Dendritic cell treated with granulocyte-macrophage colony-stimulating factor and Interleukin-4, amounts not matched to agents 40 ng/mL and 50 ng/mL, for 4 days (primary cell): ENCODE measurements around the gene DTNBP1.

Experiments
- H3K27ac Mint-ChIP-seq: one replicate; pipeline ENCODE4 v1.8.0; 2022; ENCODE audit warnings: mild to moderate bottlenecking, mixed read lengths
- H3K27me3 Mint-ChIP-seq: one replicate; pipeline ENCODE4 v1.8.0; 2022; ENCODE audit warnings: mild to moderate bottlenecking, mixed read lengths
- H3K36me3 Mint-ChIP-seq: one replicate; pipeline ENCODE4 v1.8.0; 2022; ENCODE audit warnings: low read depth, mixed read lengths
- H3K4me1 Mint-ChIP-seq: one replicate; pipeline ENCODE4 v1.8.0; 2022; ENCODE audit warnings: low read depth, mixed read lengths
- H3K4me3 Mint-ChIP-seq: one replicate; pipeline ENCODE4 v1.8.0; 2022; ENCODE audit warnings: mild to moderate bottlenecking, moderate library complexity, mixed read lengths
- H3K9me3 Mint-ChIP-seq: one replicate; pipeline ENCODE4 v1.8.0; 2022; ENCODE audit warnings: mixed read lengths
- intact Hi-C: fragments of 100-400 bp; cut with micrococcal nuclease; formaldehyde crosslinking; loops from one replicate; pipeline ENCODE4 v1.15.0; 2022

The DTNBP1 gene

GRCh38 chr6:15662326-15663129 is at the start of gene DTNBP1:
Gene DTNBP1 (minus strand): TSS chr6:15663028. CDS start chr6:15662869, 159 bp downstream.
- Mint-ChIP-seq H3K4me3 (peak within 1 kb of the TSS; percentile 81), H3K27ac (peak within 1 kb of the TSS; percentile 57), H3K4me1 (peaks cover 36% of the 10 kb centered on the region), H3K27me3 (no peaks in the 10 kb centered on the region), H3K9me3 (no peaks in the 10 kb centered on the region), H3K36me3 (peaks cover 15% of the 10 kb centered on the region)
- intact Hi-C loops: no loop called here

- Mint-ChIP-seq H3K27ac (no peak overlapping the region), H3K4me1 (peaks cover 11% of the 10 kb centered on the region), H3K4me3 (no peak overlapping the region), H3K27me3 (peaks cover 1% of the 10 kb centered on the region), H3K36me3 (no peaks in the 10 kb centered on the region), H3K9me3 (peaks cover 9% of the 10 kb centered on the region)
- intact Hi-C loops: no loop called here
Measured at GRCh38 chr6:15709651-15710269, 46.9 kb upstream of the DTNBP1 start.

- peaks cover 11% of the 10 kb centered on the region for H3K4me1 Mint-ChIP-seq
- peaks cover 1% of the 10 kb centered on the region for H3K27me3 Mint-ChIP-seq
- intact Hi-C loops: no loop called here
Measured at GRCh38 chr6:15708231-15708630, 45.4 kb upstream of the DTNBP1 start.

GRCh38 chr6:15705981-15706380 is 43.2 kb upstream of the DTNBP1 start:
- intact Hi-C loops: no loop called here
- H3K27me3 Mint-ChIP-seq: no peaks in the 10 kb centered on the region
- no peak overlapping the region for H3K4me3 Mint-ChIP-seq
- H3K27ac Mint-ChIP-seq: no peak overlapping the region
- H3K9me3 Mint-ChIP-seq: peaks cover 7% of the 10 kb centered on the region
- no peaks in the 10 kb centered on the region for H3K36me3 Mint-ChIP-seq
- H3K4me1 Mint-ChIP-seq: peaks cover 11% of the 10 kb centered on the region

More at GRCh38 chr6:15708231-15708630, 45.4 kb upstream of the DTNBP1 start:
- peaks cover 5% of the 10 kb centered on the region for H3K9me3 Mint-ChIP-seq
- H3K36me3 Mint-ChIP-seq: no peaks in the 10 kb centered on the region
- no peak overlapping the region for H3K4me3 Mint-ChIP-seq
- peak overlapping the region; percentile 13 for H3K27ac Mint-ChIP-seq

GRCh38 chr6:15698471-15698870 is 35.6 kb upstream of the DTNBP1 start:
- H3K9me3 Mint-ChIP-seq: peaks cover 4% of the 10 kb centered on the region
- H3K36me3 Mint-ChIP-seq: no peaks in the 10 kb centered on the region
- no peak overlapping the region for H3K4me3 Mint-ChIP-seq
- intact Hi-C loops: no loop called here
- H3K4me1 Mint-ChIP-seq: no peaks in the 10 kb centered on the region
- no peak overlapping the region for H3K27ac Mint-ChIP-seq
- no peaks in the 10 kb centered on the region for H3K27me3 Mint-ChIP-seq

GRCh38 chr6:15697895-15698294 is 35.1 kb upstream of the DTNBP1 start:
- H3K4me3 Mint-ChIP-seq: no peak overlapping the region
- H3K27me3 Mint-ChIP-seq: no peaks in the 10 kb centered on the region
- H3K27ac Mint-ChIP-seq: no peak overlapping the region
- H3K36me3 Mint-ChIP-seq: no peaks in the 10 kb centered on the region
- H3K9me3 Mint-ChIP-seq: no peaks in the 10 kb centered on the region
- no peaks in the 10 kb centered on the region for H3K4me1 Mint-ChIP-seq
- intact Hi-C loops: no loop called here

- intact Hi-C loops: loop anchor here (1.0 to 2.0 kb wide), 3 partner anchors 437 to 515 kb away; partner anchors contain the start of gene MYLIP
- Mint-ChIP-seq H3K36me3 (no peaks in the 10 kb centered on the region), H3K27ac (peak overlapping the region; percentile 18), H3K4me3 (no peak overlapping the region), H3K27me3 (peaks cover 1% of the 10 kb centered on the region), H3K4me1 (peaks cover 23% of the 10 kb centered on the region), H3K9me3 (no peaks in the 10 kb centered on the region)
Measured at GRCh38 chr6:15691250-15691869, 28.5 kb upstream of the DTNBP1 start.

- Mint-ChIP-seq H3K9me3 (no peaks in the 10 kb centered on the region), H3K36me3 (no peaks in the 10 kb centered on the region), H3K27ac (peak overlapping the region; percentile 18), H3K4me3 (no peak overlapping the region), H3K27me3 (peaks cover 1% of the 10 kb centered on the region), H3K4me1 (peaks cover 23% of the 10 kb centered on the region)
- intact Hi-C loops: loop anchor here (2.0 kb wide), 1 partner anchor 438 kb away; the partner anchor contains the start of gene MYLIP
Measured at GRCh38 chr6:15690510-15690909, 27.7 kb upstream of the DTNBP1 start.

- H3K9me3 Mint-ChIP-seq: no peaks in the 10 kb centered on the region
- no peak overlapping the region for H3K4me3 Mint-ChIP-seq
- H3K36me3 Mint-ChIP-seq: no peaks in the 10 kb centered on the region
- H3K27me3 Mint-ChIP-seq: peaks cover 1% of the 10 kb centered on the region
- peak overlapping the region; percentile 18 for H3K27ac Mint-ChIP-seq
- H3K4me1 Mint-ChIP-seq: peaks cover 23% of the 10 kb centered on the region
- intact Hi-C loops: loop anchor here (2.0 kb wide), 1 partner anchor 439 kb away; the partner anchor contains the start of gene MYLIP
Measured at GRCh38 chr6:15689586-15690482, 27.0 kb upstream of the DTNBP1 start.

GRCh38 chr6:15685619-15686018 is 22.8 kb upstream of the DTNBP1 start:
- Mint-ChIP-seq H3K9me3 (no peaks in the 10 kb centered on the region), H3K4me1 (peaks cover 31% of the 10 kb centered on the region), H3K36me3 (no peaks in the 10 kb centered on the region), H3K4me3 (no peak overlapping the region), H3K27ac (no peak overlapping the region), H3K27me3 (no peaks in the 10 kb centered on the region)
- intact Hi-C loops: no loop called here

GRCh38 chr6:15682965-15683822 is 20.4 kb upstream of the DTNBP1 start:
- H3K36me3 Mint-ChIP-seq: no peaks in the 10 kb centered on the region
- H3K9me3 Mint-ChIP-seq: no peaks in the 10 kb centered on the region
- H3K27ac Mint-ChIP-seq: no peak overlapping the region
- H3K4me1 Mint-ChIP-seq: peaks cover 18% of the 10 kb centered on the region
- H3K4me3 Mint-ChIP-seq: no peak overlapping the region
- intact Hi-C loops: no loop called here
- no peaks in the 10 kb centered on the region for H3K27me3 Mint-ChIP-seq

GRCh38 chr6:15681946-15682345 is 19.1 kb upstream of the DTNBP1 start:
- H3K4me1 Mint-ChIP-seq: peaks cover 18% of the 10 kb centered on the region
- intact Hi-C loops: no loop called here
- H3K27me3 Mint-ChIP-seq: no peaks in the 10 kb centered on the region
- H3K36me3 Mint-ChIP-seq: no peaks in the 10 kb centered on the region
- no peaks in the 10 kb centered on the region for H3K9me3 Mint-ChIP-seq
- no peak overlapping the region for H3K4me3 Mint-ChIP-seq
- H3K27ac Mint-ChIP-seq: no peak overlapping the region

- H3K27me3 Mint-ChIP-seq: no peaks in the 10 kb centered on the region
- no peak overlapping the region for H3K4me3 Mint-ChIP-seq
- H3K9me3 Mint-ChIP-seq: no peaks in the 10 kb centered on the region
- H3K36me3 Mint-ChIP-seq: no peaks in the 10 kb centered on the region
- no peak overlapping the region for H3K27ac Mint-ChIP-seq
- H3K4me1 Mint-ChIP-seq: peaks cover 35% of the 10 kb centered on the region
- intact Hi-C loops: no loop called here
Measured at GRCh38 chr6:15678514-15678913, 15.7 kb upstream of the DTNBP1 start.
